GM21515 (cell line): Measurements from ENCODE around the gene PKP4.

Source experiments
- ATAC-seq: cut with Tn5 transposase; IDR thresholded peaks from one replicate; pipeline ENCODE4 v1.9.1; 2021; ENCODE audit not compliant: unreplicated experiment

Gene PKP4

DNA sequence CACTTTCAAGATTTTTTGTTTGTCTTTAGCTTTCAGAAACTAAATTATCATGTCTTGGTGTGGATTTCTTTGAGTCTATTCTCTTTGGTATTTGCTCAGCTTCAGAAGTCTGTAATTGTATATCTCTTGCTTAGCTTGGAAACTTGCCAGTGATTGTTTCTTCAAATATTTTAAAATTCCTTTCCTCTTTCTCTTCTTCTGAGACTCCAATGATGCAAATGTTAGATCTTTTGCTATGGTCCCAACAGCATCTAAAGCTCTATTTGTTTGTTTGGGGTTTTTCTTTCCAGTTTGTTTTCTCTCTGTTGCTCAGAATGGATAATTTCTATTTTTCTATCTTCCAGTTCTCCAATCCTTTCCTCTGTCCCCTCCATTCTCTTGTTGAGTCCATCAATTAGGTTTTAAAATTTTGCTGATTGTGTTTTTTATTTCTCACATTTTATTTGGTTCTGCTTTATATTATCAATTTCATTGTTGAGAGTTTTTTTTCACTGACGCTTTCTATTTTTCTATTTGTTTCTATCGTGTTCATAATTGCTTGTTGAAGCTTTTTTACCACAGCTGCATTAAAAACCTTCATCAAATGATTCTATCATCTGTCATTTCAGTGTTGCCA is 256.9 kb downstream of the PKP4 start:
- no peak for ATAC-seq

GRCh38 chr2:158714420-158714819 is 257.7 kb downstream of the PKP4 start:
- ATAC-seq = no peak

GRCh38 chr2:158715357-158715756 is 258.6 kb downstream of the PKP4 start:
- no peak for ATAC-seq

DNA sequence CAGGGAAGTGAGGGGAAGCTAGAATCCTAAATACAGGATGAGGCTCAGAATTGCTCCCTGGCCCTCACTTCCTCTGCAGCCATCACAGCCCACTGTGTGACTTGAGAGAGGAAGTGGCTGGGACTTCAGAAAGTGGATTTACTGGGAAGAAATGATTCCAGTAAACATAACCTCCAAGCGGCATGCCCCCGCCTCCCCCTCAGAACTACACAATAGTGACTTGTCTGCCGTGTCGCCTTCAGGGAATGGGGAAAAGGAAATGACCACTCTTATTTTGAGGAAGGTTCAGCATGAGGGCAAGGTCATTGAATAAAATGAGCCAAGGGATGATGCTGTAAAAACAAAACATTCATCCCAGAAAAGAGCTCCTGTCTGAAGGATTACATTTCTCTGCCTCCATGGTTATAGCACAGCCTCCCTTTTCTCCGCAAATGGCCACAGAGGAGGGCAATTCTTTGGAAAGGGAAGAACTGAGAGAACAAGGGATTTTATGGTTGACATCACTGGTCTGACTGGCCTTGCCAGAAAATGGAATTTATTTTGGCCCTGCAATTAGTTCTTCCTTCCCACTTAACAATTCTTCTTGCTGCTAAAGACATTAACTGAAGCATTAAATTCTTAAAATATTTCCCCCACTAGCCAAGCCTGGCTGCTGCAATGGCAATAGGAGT is 259.5 kb downstream of the PKP4 start:
- ATAC-seq = no peak

DNA sequence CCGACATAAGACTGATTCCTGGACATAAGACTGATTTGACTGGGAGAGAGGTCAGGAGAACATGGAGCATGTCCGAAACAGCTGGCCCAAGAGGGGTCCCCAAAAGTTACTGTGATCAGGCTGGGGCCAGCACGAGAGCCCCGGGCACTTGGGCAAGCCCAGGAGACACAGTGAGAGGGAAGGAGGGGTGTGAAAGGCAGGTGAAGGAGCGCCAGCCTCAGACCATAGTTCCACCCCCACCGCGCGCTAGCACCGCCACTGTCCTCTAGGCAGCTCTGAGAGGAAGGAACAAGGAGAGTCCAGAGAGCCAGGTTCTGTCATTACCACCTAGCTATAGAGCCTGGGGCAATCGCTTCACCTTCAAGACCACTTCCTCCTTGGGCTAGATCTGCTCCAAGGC is 260.2 kb downstream of the PKP4 start:
- ATAC-seq = no peak

DNA sequence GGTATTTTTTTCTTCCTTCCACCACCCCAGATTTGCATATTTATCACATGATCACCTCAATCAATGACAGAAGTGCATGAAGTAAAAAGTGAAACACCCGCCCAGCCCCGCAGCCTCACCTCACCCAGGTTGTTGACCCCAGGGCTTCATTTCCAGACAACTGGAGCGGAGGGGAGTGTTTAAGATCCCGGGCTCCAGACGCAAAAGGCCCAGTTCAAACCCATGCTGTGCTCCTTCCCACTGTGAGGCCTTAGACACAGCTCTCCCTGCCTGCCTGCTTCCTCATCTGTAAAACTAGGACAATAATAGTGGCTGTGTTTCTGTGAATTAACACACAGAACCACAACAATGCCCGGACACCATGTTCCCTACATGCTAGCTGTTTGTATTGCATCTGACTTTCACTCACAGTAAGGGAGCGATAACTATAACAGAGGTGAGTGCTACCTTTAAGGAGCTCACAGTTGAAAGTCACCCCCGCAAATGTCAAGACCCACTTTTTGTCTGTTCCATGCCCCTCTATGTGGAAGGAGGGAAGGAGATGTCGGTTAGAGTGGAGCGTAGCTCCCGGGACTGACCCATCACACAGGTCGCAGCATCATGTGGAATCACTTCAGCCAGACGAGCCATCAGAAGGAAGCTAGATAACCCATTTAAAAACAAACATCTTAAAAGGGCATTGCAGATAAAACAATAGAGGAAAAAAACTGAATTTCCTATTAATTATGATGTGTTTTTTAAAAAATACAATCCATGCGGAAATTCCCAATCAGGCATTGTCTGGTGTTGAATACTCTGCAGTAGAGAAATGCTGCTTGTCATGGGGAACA is 260.8 kb downstream of the PKP4 start:
- ATAC-seq = no peak

DNA sequence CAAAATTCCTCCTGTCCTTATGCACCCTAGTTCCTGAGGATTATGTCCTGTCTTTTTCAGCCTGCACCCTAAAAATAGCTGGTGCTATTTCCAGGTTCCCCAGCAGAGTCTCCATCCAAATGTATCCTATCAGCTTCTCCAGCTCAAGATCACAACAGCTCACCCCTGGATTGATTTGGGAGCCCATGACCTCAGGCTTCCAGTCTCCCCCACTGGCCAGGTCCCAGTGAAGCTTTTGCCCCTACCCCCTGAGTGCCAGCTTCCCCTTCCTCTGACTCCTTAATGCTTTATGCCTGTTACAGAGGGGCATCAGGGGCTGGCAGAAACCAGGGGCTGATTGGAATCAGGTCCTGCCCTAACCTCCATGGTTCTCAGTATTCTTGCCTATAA is 261.4 kb downstream of the PKP4 start:
- ATAC-seq = no peak

DNA sequence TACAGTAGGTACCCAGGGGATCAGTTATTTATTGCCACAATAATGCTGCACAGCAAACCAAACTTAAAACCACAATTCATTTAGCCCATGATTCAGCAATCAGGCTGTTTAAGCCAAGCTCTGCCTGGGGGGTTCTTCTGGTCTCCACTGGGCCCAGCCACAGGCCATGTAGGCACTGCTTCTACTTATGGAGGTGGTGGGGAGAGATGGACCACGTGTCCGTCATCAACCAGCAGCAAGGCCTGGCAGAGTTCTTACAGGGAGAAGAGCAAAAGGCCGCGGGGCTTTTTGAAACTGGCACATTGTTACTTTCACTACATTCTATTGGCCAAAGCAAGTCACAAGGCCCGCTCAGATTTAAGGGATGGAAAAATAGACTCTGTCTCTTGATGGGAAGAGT is 262.1 kb downstream of the PKP4 start:
- no peak for ATAC-seq

DNA sequence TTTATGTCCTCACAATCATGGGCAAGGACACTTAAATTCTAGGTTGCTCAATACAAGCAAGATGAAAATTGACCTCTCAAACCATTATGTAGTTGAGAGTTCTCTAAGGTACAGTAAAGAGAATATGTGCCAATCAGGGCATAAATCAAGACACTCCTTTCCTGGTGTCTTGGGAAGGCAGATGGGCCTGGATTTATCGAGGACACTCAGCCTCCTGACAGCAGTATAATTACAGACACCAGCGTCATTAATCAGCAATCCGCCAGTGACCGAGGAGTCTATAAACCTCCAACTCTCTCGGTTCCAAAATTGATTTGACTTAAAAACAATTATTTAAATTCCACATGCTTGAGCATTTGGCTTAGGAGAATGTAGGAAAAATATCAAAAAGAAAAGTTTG is 262.7 kb downstream of the PKP4 start:
- ATAC-seq = no peak

- ATAC-seq = no peak
These were observed 265.7 kb downstream of the PKP4 start for GRCh38 chr2:158722266-158723105.

DNA sequence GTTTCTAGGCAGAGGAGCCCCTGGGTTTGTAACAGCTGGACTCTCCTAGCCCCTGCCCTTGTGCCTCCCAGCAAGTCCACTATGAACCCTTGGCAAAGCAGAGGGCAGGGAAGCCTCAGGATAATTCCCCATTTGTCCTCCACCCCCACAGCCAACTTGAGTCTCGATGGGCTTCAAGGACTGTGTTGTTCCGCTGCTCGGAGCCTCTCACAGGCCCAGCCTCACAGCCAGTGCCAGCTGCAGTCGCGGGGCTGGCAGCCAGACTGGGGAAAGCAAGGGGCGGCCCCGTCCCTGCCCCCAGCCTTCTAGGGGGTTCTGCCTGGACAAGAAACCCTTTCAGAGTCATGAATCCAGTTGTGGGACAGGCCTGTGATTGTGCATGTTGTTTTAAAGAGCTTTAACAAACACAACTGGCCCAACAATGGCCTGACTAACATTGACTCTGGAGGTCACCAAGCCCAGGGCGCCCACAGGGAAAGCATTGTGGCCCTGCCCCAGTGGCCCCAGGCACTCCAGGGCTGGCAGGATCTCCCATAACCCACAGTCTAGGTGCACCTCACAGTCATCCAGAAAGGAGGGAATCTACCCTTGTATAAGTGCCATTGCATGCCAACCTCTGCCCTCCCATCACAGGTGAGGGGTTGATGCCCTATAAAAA is 266.6 kb downstream of the PKP4 start:
- no peak for ATAC-seq

GRCh38 chr2:158723921-158724802 is 267.4 kb downstream of the PKP4 start:
- no peak for ATAC-seq

GRCh38 chr2:158724803-158725381 is 268.1 kb downstream of the PKP4 start:
- no peak for ATAC-seq

GRCh38 chr2:158725441-158725891 is 268.7 kb downstream of the PKP4 start:
- ATAC-seq = no peak

DNA sequence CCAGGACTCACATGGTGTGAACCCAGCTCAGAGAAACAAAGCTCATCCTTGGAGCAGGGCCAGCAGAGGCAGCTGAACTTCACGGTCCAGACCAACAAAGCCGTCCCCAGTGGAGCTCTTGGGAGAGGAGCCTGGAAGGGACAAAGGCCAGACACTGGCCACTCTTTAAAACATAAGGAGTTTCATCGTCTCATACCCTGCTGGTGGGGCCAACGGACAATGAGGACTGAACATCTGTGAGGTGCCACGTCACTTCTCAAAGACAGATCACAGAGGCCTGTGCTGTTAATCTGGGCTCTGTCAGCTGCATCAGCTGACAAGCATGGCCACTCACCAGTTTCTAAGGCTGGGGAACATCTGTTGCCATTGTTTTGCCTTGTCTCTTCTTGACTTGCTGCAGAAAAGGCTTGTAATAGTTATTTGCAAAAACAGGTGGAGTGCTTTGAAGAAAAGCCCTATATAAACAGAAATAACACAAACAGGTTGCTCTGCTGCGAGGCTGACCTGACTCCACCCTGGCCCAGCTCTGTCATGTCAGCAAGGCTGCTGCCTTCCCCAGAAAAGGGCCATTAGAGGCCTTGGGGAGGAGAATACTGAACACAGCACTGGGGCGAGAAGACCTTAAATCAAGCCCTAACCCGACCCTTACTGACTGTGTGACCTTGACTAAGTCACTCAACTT is 270.3 kb downstream of the PKP4 start:
- ATAC-seq = no peak

- no peak for ATAC-seq
These were observed 271.7 kb downstream of the PKP4 start for GRCh38 chr2:158728422-158728821.

DNA sequence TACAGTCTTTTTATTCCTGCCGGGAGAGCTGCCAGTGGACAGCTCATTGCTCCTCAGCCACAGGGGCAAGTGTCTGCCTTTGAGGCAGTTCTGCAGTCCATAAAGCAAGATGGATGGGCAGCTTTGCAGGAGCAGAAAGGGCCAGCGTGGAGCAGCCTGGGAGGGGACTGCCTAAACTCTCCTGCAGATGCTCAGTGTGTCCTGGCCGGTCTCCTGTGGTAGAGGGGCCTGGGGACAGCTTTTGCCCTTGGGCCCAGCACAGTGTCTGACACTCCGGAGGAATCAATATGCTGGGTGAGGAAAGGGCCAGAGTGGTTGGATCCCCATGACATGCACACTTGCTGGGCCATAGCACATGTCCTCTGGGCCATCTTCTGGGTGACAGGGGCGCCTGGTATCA is 272.7 kb downstream of the PKP4 start:
- ATAC-seq = no peak

GRCh38 chr2:158729873-158730620 is 273.3 kb downstream of the PKP4 start:
- ATAC-seq = no peak
